GM13976 (cell line): ENCODE results near the gene OXLD1.

Experiments used
- DNase-seq: peaks from one replicate; pipeline ENCODE4 v3.0.0; 2012; ENCODE audit warnings: low spot score
- CTCF ChIP-seq: IDR thresholded peaks from 2 replicates; pipeline ENCODE4 v1.5.1; 2012; ENCODE audit warnings: borderline replicate concordance, mild to moderate bottlenecking; ENCODE audit not compliant: insufficient read depth; ENCODE audit errors: extremely low read depth, missing control alignments, control extremely low read depth
- in situ Hi-C: fragments of 300-500 bp; cut with MboI; formaldehyde crosslinking; loops from one replicate; pipeline ENCODE4 v1.12.0; 2022; ENCODE audit warnings: low sequenced_read_pairs, mixed read lengths, inconsistent platforms; ENCODE audit not compliant: unreplicated experiment

Gene OXLD1

DNA sequence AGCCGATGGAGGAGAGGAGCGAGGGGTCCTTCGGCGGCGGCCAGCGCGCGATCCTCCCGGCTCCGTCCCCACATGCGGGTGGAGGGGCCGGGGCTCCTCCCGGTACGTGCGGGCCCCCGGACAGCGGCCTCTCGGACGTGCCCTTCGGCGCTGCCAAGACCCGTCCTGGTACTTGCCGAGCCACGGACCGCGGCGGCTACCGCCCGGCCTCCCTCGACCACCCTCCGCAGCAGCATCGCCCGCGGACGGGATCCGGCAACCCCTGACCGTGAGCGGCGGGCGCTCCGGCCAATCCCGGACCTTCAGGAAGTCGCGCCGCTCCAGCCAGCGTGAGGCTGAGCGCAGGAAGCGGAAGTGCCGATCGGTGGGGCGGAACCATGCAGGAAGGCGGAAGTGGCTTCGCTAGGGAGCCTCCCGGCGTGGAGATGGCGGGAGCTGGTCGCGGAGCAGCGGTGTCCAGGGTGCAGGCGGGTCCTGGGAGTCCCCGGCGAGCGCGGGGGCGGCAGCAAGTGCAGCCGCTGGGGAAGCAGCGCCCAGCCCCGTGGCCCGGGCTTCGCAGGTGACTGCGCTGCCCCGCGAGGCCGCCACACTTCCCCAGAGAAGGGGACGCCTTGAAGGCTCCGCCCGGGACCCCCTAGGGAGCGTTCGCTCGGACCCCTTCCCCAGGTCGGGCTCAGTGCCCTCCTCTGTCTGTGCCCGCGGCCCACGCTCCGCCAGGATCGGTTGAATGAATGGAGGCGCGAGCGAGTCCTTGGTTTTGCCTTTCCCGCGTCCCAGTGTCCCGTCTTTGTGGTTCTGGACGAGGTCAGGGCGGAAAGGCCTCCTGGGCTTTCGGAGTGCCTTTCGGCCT lies at the start of gene OXLD1, which contains the start of gene CCDC137:
OXLD1 (minus strand) TSS at position 264 of the 850 bp plus-strand sequence; CDS start at position 236, 28 bp downstream.
CCDC137 (plus strand) TSS at position 396 of the 850 bp plus-strand sequence; CDS start at position 426, 30 bp downstream.
- TF ChIP-seq CTCF, result no peak
- in situ Hi-C loops, result no loop called here
- DNase-seq, result peak; percentile 98

DNA sequence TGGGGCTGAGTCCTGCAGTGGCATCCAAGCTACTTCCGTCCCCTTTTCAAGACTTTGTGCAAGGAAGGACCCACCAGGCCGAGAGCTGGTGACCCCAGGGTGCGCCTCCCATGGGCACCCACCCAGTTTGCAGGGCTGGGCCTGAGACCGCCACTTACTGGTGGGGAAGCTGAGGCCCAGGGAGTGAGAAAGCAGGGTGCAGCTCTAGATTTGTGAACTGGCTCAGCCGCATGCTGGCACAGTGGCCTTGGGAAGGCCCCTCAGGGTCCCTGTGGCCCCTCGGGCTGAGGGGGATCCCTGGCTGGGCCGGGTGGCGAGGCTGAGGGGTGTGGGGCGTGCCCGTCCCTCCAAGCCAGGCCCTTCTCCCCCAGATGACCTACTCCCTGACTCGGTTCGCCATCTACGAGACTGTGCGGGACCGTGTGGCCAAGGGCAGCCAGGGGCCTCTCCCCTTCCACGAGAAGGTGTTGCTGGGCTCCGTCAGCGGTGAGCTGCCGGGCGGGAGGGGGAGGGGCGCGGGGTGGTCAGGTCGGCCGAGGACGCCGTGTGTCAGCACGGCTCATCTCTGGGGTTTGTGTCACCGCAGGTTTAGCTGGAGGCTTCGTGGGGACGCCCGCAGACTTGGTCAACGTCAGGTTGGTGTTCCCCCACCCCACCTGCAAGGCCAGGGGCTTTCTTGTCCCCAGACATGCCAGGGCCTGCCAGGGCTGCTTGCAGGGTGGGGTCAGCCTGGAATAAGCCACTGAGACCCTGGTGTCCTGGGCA lies 48.9 kb upstream of the OXLD1 start:
- DNase-seq, result no peak
- in situ Hi-C loops, result no loop called here
- TF ChIP-seq CTCF, result no peak

- in situ Hi-C loops, result no loop called here
- no peak for DNase-seq
- no peak for TF ChIP-seq CTCF
Measured at GRCh38 chr17:81714412-81715106, 48.2 kb upstream of the OXLD1 start.

DNA sequence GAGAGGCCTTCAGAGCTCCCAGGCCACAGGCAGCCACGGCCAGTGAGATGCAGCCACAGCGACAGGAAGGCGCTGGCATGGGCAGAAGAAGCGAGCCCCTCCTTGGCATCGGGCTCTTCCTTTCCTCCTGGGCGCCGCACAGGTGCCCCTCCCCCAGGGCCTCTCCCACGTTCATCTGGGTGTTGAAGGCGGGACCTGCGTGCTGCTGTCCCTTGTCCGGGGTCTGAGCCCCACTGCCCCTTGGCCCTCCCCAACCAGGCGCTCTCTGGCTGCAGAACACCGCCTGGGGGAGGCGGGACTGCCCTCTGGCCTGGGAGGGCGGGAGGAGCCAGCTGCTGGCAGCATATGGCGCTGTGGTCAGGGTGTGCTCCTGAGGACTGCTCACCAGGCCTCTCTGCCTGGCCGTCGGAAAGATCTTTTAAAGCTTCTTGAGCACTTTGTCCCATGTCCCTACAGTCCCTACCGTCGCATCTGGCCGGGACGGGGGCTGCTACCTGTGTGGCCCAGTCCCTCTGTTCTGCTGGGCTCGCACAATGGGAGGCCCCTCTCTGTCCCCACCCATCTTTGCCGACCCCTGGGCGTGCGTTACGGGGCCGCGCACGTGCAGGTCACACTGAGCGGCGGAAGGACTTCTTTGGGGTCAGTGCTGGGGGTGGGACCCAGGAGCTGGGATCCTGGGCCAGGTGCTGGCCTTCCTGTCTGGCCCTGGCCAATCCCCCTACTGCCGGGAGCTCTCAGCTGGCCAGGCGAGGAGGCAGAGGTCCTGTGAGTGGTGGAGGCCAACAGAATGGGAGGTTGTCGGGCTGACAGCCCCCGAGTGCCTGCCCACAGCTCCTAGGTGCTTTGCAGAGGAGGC lies 47.4 kb upstream of the OXLD1 start:
- in situ Hi-C loops, result no loop called here
- no peak for DNase-seq
- TF ChIP-seq CTCF, result no peak

DNA sequence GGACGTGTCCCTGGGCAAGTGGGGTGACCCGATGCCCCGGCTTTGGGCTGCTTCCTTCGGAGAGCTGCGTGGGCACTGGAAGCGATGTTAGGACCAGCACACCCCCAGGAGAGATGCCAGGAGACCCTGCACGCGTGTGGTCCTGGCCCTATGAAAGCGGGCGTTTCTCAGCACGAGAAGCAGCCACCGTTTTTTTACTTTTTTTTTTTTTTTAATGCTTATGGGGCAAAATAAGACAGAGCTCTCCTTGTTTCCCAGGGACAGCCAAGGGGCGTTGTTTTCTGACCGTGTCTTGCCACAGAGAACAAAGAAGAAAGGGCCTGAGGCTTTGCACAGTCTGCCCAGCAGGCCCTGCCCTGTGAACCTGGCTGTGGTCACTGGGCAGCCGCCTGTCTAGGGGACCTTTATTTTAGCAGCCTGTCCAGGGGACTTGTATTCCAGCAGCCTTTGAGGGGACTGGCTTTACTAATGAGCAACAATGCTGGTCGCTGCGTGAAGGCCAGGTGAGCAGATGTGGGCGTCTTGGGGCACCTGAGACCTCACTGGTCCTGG lies 46.7 kb upstream of the OXLD1 start:
- TF ChIP-seq CTCF, result no peak
- in situ Hi-C loops, result no loop called here
- DNase-seq, result no peak
